HG03457 (cell line): ENCODE results near the gene SIGLEC9.

Source experiments
- ATAC-seq: cut with Tn5 transposase; IDR thresholded peaks from one replicate; pipeline ENCODE4 v1.9.1; 2021; ENCODE audit warnings: moderate number of reproducible peaks; ENCODE audit not compliant: unreplicated experiment

Gene SIGLEC9

GRCh38 chr19:51096473-51097165 lies 28.1 kb upstream of the SIGLEC9 start:
- no peak for ATAC-seq

GRCh38 chr19:51097166-51097738 lies 27.5 kb upstream of the SIGLEC9 start:
- no peak for ATAC-seq

GRCh38 chr19:51097796-51098195 lies 26.9 kb upstream of the SIGLEC9 start:
- no peak for ATAC-seq

- no peak for ATAC-seq
Measured at GRCh38 chr19:51098365-51099046, 26.2 kb upstream of the SIGLEC9 start.

GRCh38 chr19:51099047-51099382 lies 25.7 kb upstream of the SIGLEC9 start:
- no peak for ATAC-seq

- ATAC-seq, result no peak
Measured at GRCh38 chr19:51100601-51101000, 24.1 kb upstream of the SIGLEC9 start.

GRCh38 chr19:51101171-51101865 lies 23.4 kb upstream of the SIGLEC9 start:
- no peak for ATAC-seq

- no peak for ATAC-seq
Measured at GRCh38 chr19:51102991-51103390, 21.7 kb upstream of the SIGLEC9 start.

- no peak for ATAC-seq
Measured at GRCh38 chr19:51103926-51104341, 20.8 kb upstream of the SIGLEC9 start.

- ATAC-seq, result no peak
Measured at GRCh38 chr19:51107406-51108065, 17.2 kb upstream of the SIGLEC9 start.

- peak; percentile 81 for ATAC-seq
Measured at GRCh38 chr19:51108066-51108804, 16.5 kb upstream of the SIGLEC9 start, which contains the start of gene CTU1. CTU1 (minus strand) TSS chr19:51108409; CDS start chr19:51104569, 3,840 bp downstream.

- peak; percentile 10 for ATAC-seq
Measured at GRCh38 chr19:51108805-51109146, 15.9 kb upstream of the SIGLEC9 start.

- ATAC-seq, result no peak
Measured at GRCh38 chr19:51110666-51110971, 14.1 kb upstream of the SIGLEC9 start.

- ATAC-seq, result no peak
Measured at GRCh38 chr19:51111606-51112005, 13.1 kb upstream of the SIGLEC9 start.

GRCh38 chr19:51114087-51114729 lies 10.5 kb upstream of the SIGLEC9 start:
- ATAC-seq, result no peak

- ATAC-seq, result no peak
Measured at GRCh38 chr19:51116736-51117286, 7.9 kb upstream of the SIGLEC9 start.

- no peak for ATAC-seq
Measured at GRCh38 chr19:51119101-51119500, 5.6 kb upstream of the SIGLEC9 start.

GRCh38 chr19:51119611-51120010 lies 5.1 kb upstream of the SIGLEC9 start:
- no peak for ATAC-seq

GRCh38 chr19:51120160-51120559 lies 4.5 kb upstream of the SIGLEC9 start:
- no peak for ATAC-seq

GRCh38 chr19:51121257-51121656 lies 3.4 kb upstream of the SIGLEC9 start:
- ATAC-seq, result no peak
